SU-DHL-6 (cell line): ENCODE data around the gene ATP1B3.

ENCODE experiments used
- EZH2phosphoT487 ChIP-seq: fragments of 200-600 bp; sonication (generic), shearing (Covaris generic); conservative IDR thresholded peaks from 2 replicates; pipeline ENCODE4 v1.6.1; 2018; ENCODE audit warnings: mild to moderate bottlenecking, antibody characterized with exemption, low read length, moderate library complexity, mixed read lengths
- TF ChIP-seq, protein P1 (sequence below): fragments of 200-600 bp; sonication (generic); IDR thresholded peaks from one replicate; pipeline ENCODE4 v1.5.1; 2017; ENCODE audit warnings: antibody characterized with exemption, mild to moderate bottlenecking, low read length, moderate library complexity; ENCODE audit not compliant: insufficient read depth, poor library complexity, severe bottlenecking

DNA sequence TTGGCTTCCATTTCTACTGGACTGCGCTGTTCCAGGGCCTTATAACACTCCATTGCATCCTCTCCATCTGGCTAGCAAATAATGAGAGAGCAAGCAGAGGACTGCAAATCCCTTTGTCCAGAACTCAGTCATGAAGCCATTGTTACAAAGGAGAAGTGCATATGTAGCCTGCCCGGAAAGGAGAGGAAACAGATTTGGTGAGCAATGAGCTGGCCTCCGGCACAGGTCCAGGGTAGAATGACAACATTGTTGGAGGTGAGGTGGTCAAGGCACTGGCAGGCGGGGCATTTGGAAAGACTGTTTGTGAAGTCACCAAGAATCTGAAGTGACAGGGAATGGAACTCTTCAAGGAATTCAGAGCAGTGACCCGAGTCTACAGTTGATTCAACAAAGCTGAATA, 25.0 kb upstream of the ATP1B3 start:
- TF ChIP-seq, protein P1, sequence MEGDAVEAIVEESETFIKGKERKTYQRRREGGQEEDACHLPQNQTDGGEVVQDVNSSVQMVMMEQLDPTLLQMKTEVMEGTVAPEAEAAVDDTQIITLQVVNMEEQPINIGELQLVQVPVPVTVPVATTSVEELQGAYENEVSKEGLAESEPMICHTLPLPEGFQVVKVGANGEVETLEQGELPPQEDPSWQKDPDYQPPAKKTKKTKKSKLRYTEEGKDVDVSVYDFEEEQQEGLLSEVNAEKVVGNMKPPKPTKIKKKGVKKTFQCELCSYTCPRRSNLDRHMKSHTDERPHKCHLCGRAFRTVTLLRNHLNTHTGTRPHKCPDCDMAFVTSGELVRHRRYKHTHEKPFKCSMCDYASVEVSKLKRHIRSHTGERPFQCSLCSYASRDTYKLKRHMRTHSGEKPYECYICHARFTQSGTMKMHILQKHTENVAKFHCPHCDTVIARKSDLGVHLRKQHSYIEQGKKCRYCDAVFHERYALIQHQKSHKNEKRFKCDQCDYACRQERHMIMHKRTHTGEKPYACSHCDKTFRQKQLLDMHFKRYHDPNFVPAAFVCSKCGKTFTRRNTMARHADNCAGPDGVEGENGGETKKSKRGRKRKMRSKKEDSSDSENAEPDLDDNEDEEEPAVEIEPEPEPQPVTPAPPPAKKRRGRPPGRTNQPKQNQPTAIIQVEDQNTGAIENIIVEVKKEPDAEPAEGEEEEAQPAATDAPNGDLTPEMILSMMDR = no peak
- TF ChIP-seq EZH2phosphoT487 = no peak
